Karpas-422 (cell line): ENCODE measurements around the gene PDGFA. TPM values are rescaled to one million over a fixed set of nuclear protein-coding genes. Genes with fewer than 3 reads are reported as not detected.
A peak's percentile ranks its signal among the peaks of the same experiment; 100 is the strongest.

Experiments used
- DNase-seq: peaks from one replicate; pipeline ENCODE4 v3.0.0-alpha.2; 2015
- H2AFZ ChIP-seq: fragments of 200-600 bp; sonication (generic); 2 replicates; pipeline ENCODE4 v1.6.1; 2014; ENCODE audit warnings: antibody characterized with exemption, low read length, mixed read lengths
- H3K27ac ChIP-seq: fragments of 200-600 bp; sonication (generic); 2 replicates; pipeline ENCODE4 v1.5.1; 2014; ENCODE audit warnings: mild to moderate bottlenecking, low read length, moderate library complexity
- H3K27me3 ChIP-seq: fragments of 200-600 bp; sonication (generic); 2 replicates; pipeline ENCODE4 v1.6.1; 2014; ENCODE audit warnings: low read length, mixed read lengths
- H3K36me3 ChIP-seq: fragments of 200-600 bp; sonication (generic); 2 replicates; pipeline ENCODE4 v1.6.1; 2014; ENCODE audit warnings: low read length, mixed read lengths; ENCODE audit not compliant: insufficient read depth
- H3K4me1 ChIP-seq: fragments of 200-600 bp; sonication (generic); 2 replicates; pipeline ENCODE4 v1.6.1; 2014; ENCODE audit warnings: mild to moderate bottlenecking, low read length, mixed read lengths
- H3K4me2 ChIP-seq: fragments of 200-600 bp; sonication (generic); 2 replicates; pipeline ENCODE4 v1.6.1; 2014; ENCODE audit warnings: low read length, low read depth, mild to moderate bottlenecking; ENCODE audit not compliant: poor library complexity, severe bottlenecking
- H3K4me3 ChIP-seq: fragments of 200-600 bp; sonication (generic); 2 replicates; pipeline ENCODE4 v1.5.1; 2014; ENCODE audit warnings: mild to moderate bottlenecking, antibody characterized with exemption, low read length, mixed read lengths
- H3K79me2 ChIP-seq: fragments of 200-600 bp; sonication (generic); 2 replicates; pipeline ENCODE4 v1.6.1; 2014; ENCODE audit warnings: mild to moderate bottlenecking, low read length, mixed read lengths
- H3K9ac ChIP-seq: fragments of 200-600 bp; sonication (generic); 2 replicates; pipeline ENCODE4 v1.6.0; 2014; ENCODE audit warnings: low read length
- H3K9me2 ChIP-seq: fragments of 200-600 bp; sonication (generic), shearing (Covaris generic); replicated peaks from 2 replicates; pipeline ENCODE4 v1.6.0; 2014; ENCODE audit warnings: mild to moderate bottlenecking, low read length, moderate library complexity; ENCODE audit not compliant: insufficient read depth
- H3K9me3 ChIP-seq: fragments of 300-700, 200-600 bp; sonication (generic); 2 replicates; pipeline ENCODE4 v1.6.1; 2014; ENCODE audit warnings: low read length, mixed read lengths
- H4K20me1 ChIP-seq: fragments of 200-600 bp; sonication (generic); 2 replicates; pipeline ENCODE4 v1.6.1; 2014; ENCODE audit warnings: mild to moderate bottlenecking, antibody characterized with exemption, low read length, low read depth; ENCODE audit not compliant: insufficient read depth
- total RNA-seq: library from RNA; depleted of rRNA; stranded (reverse); fragments of >200 nt; shearing (Covaris generic); gene quantifications from 2 replicates; pipeline ENCODE4 v1.2.3, GENCODE V29; 2014; ENCODE audit warnings: low replicate concordance

PDGFA gene
- total RNA-seq, 1 experiment from 2014 or later, result 0.56 TPM

- H4K20me1 ChIP-seq, result peaks cover 20% of the 10 kb centered on the region; the same call in 1 of the 2 replicates
- H3K79me2 ChIP-seq, result no peaks in the 10 kb centered on the region
- H3K4me3 ChIP-seq, result peak overlapping the region; percentile 79
- no peak for DNase-seq
- H3K27me3 ChIP-seq, result no peaks in the 10 kb centered on the region
- H3K4me1 ChIP-seq, result peaks cover 28% of the 10 kb centered on the region
- H3K4me2 ChIP-seq, result peak overlapping the region; percentile 92
- no peak overlapping the region for H3K27ac ChIP-seq
- H3K9ac ChIP-seq, result peak overlapping the region; percentile 70
- H3K9me2 ChIP-seq, result no peaks in the 10 kb centered on the region
- H3K9me3 ChIP-seq, result no peaks in the 10 kb centered on the region
- no peak overlapping the region for H2AFZ ChIP-seq
- no peaks in the 10 kb centered on the region for H3K36me3 ChIP-seq
Measured at GRCh38 chr7:517774-518629, 1.6 kb downstream of the PDGFA start.

GRCh38 chr7:516606-517456 is 2.8 kb downstream of the PDGFA start:
- H3K27ac ChIP-seq, result no peak overlapping the region
- H3K9ac ChIP-seq, result no peak overlapping the region
- H3K4me3 ChIP-seq, result no peak overlapping the region
- no peak overlapping the region for H3K4me2 ChIP-seq
- H2AFZ ChIP-seq, result no peak overlapping the region
- DNase-seq, result no peak
- no peaks in the 10 kb centered on the region for H3K9me2 ChIP-seq
- peaks cover 15% of the 10 kb centered on the region; the same call in 1 of the 2 replicates for H4K20me1 ChIP-seq
- H3K9me3 ChIP-seq, result no peaks in the 10 kb centered on the region
- no peaks in the 10 kb centered on the region for H3K27me3 ChIP-seq
- H3K79me2 ChIP-seq, result no peaks in the 10 kb centered on the region
- H3K4me1 ChIP-seq, result peaks cover 21% of the 10 kb centered on the region
- no peaks in the 10 kb centered on the region for H3K36me3 ChIP-seq

GRCh38 chr7:516216-516605 is 3.4 kb downstream of the PDGFA start:
- no peak overlapping the region for H3K9ac ChIP-seq
- peaks cover 11% of the 10 kb centered on the region; the same call in 1 of the 2 replicates for H4K20me1 ChIP-seq
- no peak for DNase-seq
- no peak overlapping the region for H3K4me2 ChIP-seq
- no peak overlapping the region for H3K27ac ChIP-seq
- H3K4me3 ChIP-seq, result no peak overlapping the region
- no peaks in the 10 kb centered on the region for H3K36me3 ChIP-seq
- H3K9me2 ChIP-seq, result no peaks in the 10 kb centered on the region
- no peaks in the 10 kb centered on the region for H3K9me3 ChIP-seq
- H2AFZ ChIP-seq, result no peak overlapping the region
- no peaks in the 10 kb centered on the region for H3K27me3 ChIP-seq
- no peaks in the 10 kb centered on the region for H3K79me2 ChIP-seq
- peaks cover 14% of the 10 kb centered on the region for H3K4me1 ChIP-seq

GRCh38 chr7:515628-516027 is 4.0 kb downstream of the PDGFA start:
- Histone ChIP-seq H3K4me2 (no peak overlapping the region), H3K79me2 (no peaks in the 10 kb centered on the region), H3K9ac (no peak overlapping the region), H3K9me3 (no peaks in the 10 kb centered on the region), H4K20me1 (peaks cover 7% of the 10 kb centered on the region; the same call in 1 of the 2 replicates), H3K27ac (no peak overlapping the region), H3K27me3 (no peaks in the 10 kb centered on the region), H3K4me3 (no peak overlapping the region), H3K9me2 (no peaks in the 10 kb centered on the region), H3K4me1 (peaks cover 12% of the 10 kb centered on the region), H2AFZ (no peak overlapping the region), H3K36me3 (no peaks in the 10 kb centered on the region)
- DNase-seq, result no peak

GRCh38 chr7:514651-515598 is 4.7 kb downstream of the PDGFA start:
- Histone ChIP-seq H3K27ac (no peak overlapping the region), H2AFZ (no peak overlapping the region), H3K4me2 (no peak overlapping the region), H3K27me3 (no peaks in the 10 kb centered on the region), H3K4me1 (peaks cover 8% of the 10 kb centered on the region), H3K9me2 (no peaks in the 10 kb centered on the region), H4K20me1 (peaks cover 3% of the 10 kb centered on the region; the same call in 1 of the 2 replicates), H3K36me3 (no peaks in the 10 kb centered on the region), H3K9ac (no peak overlapping the region), H3K79me2 (no peaks in the 10 kb centered on the region), H3K9me3 (no peaks in the 10 kb centered on the region), H3K4me3 (no peak overlapping the region)
- peak; percentile 76 for DNase-seq

GRCh38 chr7:514242-514641 is 5.4 kb downstream of the PDGFA start:
- no peak for DNase-seq
- no peaks in the 10 kb centered on the region for H3K27me3 ChIP-seq
- peaks cover 7% of the 10 kb centered on the region for H3K4me1 ChIP-seq
- H3K36me3 ChIP-seq, result no peaks in the 10 kb centered on the region
- H4K20me1 ChIP-seq, result peaks cover 3% of the 10 kb centered on the region; the same call in 1 of the 2 replicates
- H2AFZ ChIP-seq, result no peak overlapping the region
- no peaks in the 10 kb centered on the region for H3K9me2 ChIP-seq
- no peak overlapping the region for H3K4me2 ChIP-seq
- H3K27ac ChIP-seq, result no peak overlapping the region
- H3K4me3 ChIP-seq, result no peak overlapping the region
- H3K9me3 ChIP-seq, result no peaks in the 10 kb centered on the region
- H3K79me2 ChIP-seq, result no peaks in the 10 kb centered on the region
- no peak overlapping the region for H3K9ac ChIP-seq

GRCh38 chr7:513521-514166 is 6.0 kb downstream of the PDGFA start:
- DNase-seq, result no peak
- H3K9ac ChIP-seq, result no peak overlapping the region

More at GRCh38 chr7:513521-514166, 6.0 kb downstream of the PDGFA start:
- no peak overlapping the region for H2AFZ ChIP-seq
- H3K36me3 ChIP-seq, result no peaks in the 10 kb centered on the region
- H3K9me2 ChIP-seq, result no peaks in the 10 kb centered on the region
- H3K27me3 ChIP-seq, result no peaks in the 10 kb centered on the region
- peaks cover 3% of the 10 kb centered on the region; the same call in 1 of the 2 replicates for H4K20me1 ChIP-seq
- no peaks in the 10 kb centered on the region for H3K79me2 ChIP-seq
- no peak overlapping the region for H3K4me3 ChIP-seq
- H3K9me3 ChIP-seq, result no peaks in the 10 kb centered on the region
- H3K4me2 ChIP-seq, result no peak overlapping the region
- peaks cover 3% of the 10 kb centered on the region for H3K4me1 ChIP-seq
- H3K27ac ChIP-seq, result no peak overlapping the region
